Fibroblast of villous mesenchyme (primary cell): ENCODE measurements around the gene TNS3. TPM values are rescaled to one million over a fixed set of nuclear protein-coding genes. Genes with fewer than 3 reads are reported as not detected.

Experiments used
- DNase-seq: peaks from one replicate; pipeline ENCODE4 v3.0.0-alpha.2; 2010; ENCODE audit warnings: low read depth
- H3K4me3 ChIP-seq: 2 replicates; pipeline ENCODE4 v1.5.1; 2011; ENCODE audit warnings: low read depth, mild to moderate bottlenecking, low read length
- CTCF ChIP-seq: IDR thresholded peaks from 2 replicates; pipeline ENCODE4 v1.5.1; 2012; ENCODE audit warnings: low read depth, mild to moderate bottlenecking, low read length; ENCODE audit not compliant: insufficient read depth
- total RNA-seq: library from RNA; depleted of rRNA; stranded (reverse); fragments of >200 nt; gene quantifications from 2 replicates; pipeline ENCODE4 v1.2.3, GENCODE V29; 2012

TNS3 gene
- total RNA-seq, 1 donor, result 202 TPM

- H3K4me3 ChIP-seq, result no peak overlapping the region
- no peak for TF ChIP-seq CTCF
- no peak for DNase-seq
Observed at GRCh38 chr7:47622586-47622945, 40.7 kb upstream of the TNS3 start.

GRCh38 chr7:47621979-47622561 is 40.2 kb upstream of the TNS3 start:
- H3K4me3 ChIP-seq, result no peak overlapping the region
- TF ChIP-seq CTCF, result no peak
- DNase-seq, result no peak

GRCh38 chr7:47621347-47621746 is 39.4 kb upstream of the TNS3 start:
- no peak for TF ChIP-seq CTCF

GRCh38 chr7:47619806-47620205 is 37.9 kb upstream of the TNS3 start:
- no peak overlapping the region for H3K4me3 ChIP-seq
- no peak for DNase-seq
- TF ChIP-seq CTCF, result no peak

More at GRCh38 chr7:47621347-47621746, 39.4 kb upstream of the TNS3 start:
- DNase-seq, result no peak
- no peak overlapping the region for H3K4me3 ChIP-seq

- no peak overlapping the region for H3K4me3 ChIP-seq
- TF ChIP-seq CTCF, result no peak
- no peak for DNase-seq
Observed at GRCh38 chr7:47617131-47617530, 35.2 kb upstream of the TNS3 start.

- no peak for DNase-seq
- no peak for TF ChIP-seq CTCF
- no peak overlapping the region for H3K4me3 ChIP-seq
Observed at GRCh38 chr7:47614450-47614849, 32.5 kb upstream of the TNS3 start.

GRCh38 chr7:47611045-47611511 is 29.2 kb upstream of the TNS3 start:
- H3K4me3 ChIP-seq, result no peak overlapping the region
- no peak for TF ChIP-seq CTCF
- peak; percentile 33 for DNase-seq
